Germinal center (tissue), 1 donor: ENCODE data around the gene SLC35G3.
"Not testable (repeated sequence)": the region's sequence is repeated elsewhere in the genome, so short reads cannot be mapped to it uniquely, and the experiment has no call there.

Experiments
- DNase-seq: peaks from one replicate; pipeline ENCODE4 v3.0.0; 2012; ENCODE audit warnings: mixed read lengths, low spot score

Gene SLC35G3

GRCh38 chr17:35164716-35165115, 29.5 kb downstream of the SLC35G3 start:
- DNase-seq: no peak

- no peak for DNase-seq
Observed at GRCh38 chr17:35163886-35164285, 30.3 kb downstream of the SLC35G3 start.

GRCh38 chr17:35162755-35163154, 31.4 kb downstream of the SLC35G3 start:
- DNase-seq: no peak

GRCh38 chr17:35161281-35161761, 32.9 kb downstream of the SLC35G3 start:
- DNase-seq: no peak

GRCh38 chr17:35160354-35161201, 33.6 kb downstream of the SLC35G3 start:
- no peak for DNase-seq

- DNase-seq: no peak
Observed at GRCh38 chr17:35159940-35160339, 34.3 kb downstream of the SLC35G3 start.

- DNase-seq: no peak
Observed at GRCh38 chr17:35155246-35155645, 38.9 kb downstream of the SLC35G3 start.

GRCh38 chr17:35154196-35155165, 39.7 kb downstream of the SLC35G3 start:
- DNase-seq: no peak

GRCh38 chr17:35152421-35153140, 41.6 kb downstream of the SLC35G3 start:
- DNase-seq: no peak

GRCh38 chr17:35151080-35151479, 43.1 kb downstream of the SLC35G3 start:
- DNase-seq: not testable (repeated sequence)

GRCh38 chr17:35149941-35150340, 44.3 kb downstream of the SLC35G3 start:
- no peak for DNase-seq

GRCh38 chr17:35148144-35148543, 46.0 kb downstream of the SLC35G3 start:
- DNase-seq: no peak

- DNase-seq: no peak
Observed at GRCh38 chr17:35147375-35147905, 46.8 kb downstream of the SLC35G3 start, which contains the start of gene UNC45B. TSS of gene UNC45B (plus strand) at chr17:35147817. CDS start at chr17:35148264, 447 bp downstream.

GRCh38 chr17:35146214-35146833, 47.9 kb downstream of the SLC35G3 start:
- DNase-seq: no peak

GRCh38 chr17:35144840-35145239, 49.4 kb downstream of the SLC35G3 start:
- no peak for DNase-seq
